NK-92 treated with Interleukin-12 subunit alpha and Interleukin-12 subunit beta, amount 100 ng/mL, for 24 hours (cell line): Measurements from ENCODE around the gene ZFAND6.
"Not testable (repeated sequence)": the region's sequence is repeated elsewhere in the genome, so short reads cannot be mapped to it uniquely, and the experiment has no call there.

Experiments used
- DNase-seq: peaks from one replicate; lab custom pipeline; 2025; lab: John Stamatoyannopoulos, UW

Gene ZFAND6

DNA sequence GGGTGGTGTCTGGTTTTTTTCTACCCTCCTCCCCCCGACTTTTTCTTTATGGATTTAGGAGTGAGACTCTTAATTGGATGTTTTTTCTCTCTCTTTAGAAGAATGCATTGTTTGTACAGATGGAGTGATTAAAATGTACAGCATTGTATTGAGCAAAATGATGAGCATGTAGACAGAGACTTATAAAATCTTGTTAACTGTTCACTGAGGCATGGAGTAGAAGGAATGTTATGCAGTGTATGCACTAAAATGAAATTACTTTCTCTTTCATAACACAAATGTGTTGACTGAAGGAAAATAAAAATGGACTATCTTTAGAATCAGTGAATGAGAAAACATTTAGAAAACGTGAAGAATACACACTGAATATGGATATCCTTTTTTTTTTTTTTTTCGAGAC lies 39.8 kb downstream of the ZFAND6 start:
- no peak for DNase-seq

DNA sequence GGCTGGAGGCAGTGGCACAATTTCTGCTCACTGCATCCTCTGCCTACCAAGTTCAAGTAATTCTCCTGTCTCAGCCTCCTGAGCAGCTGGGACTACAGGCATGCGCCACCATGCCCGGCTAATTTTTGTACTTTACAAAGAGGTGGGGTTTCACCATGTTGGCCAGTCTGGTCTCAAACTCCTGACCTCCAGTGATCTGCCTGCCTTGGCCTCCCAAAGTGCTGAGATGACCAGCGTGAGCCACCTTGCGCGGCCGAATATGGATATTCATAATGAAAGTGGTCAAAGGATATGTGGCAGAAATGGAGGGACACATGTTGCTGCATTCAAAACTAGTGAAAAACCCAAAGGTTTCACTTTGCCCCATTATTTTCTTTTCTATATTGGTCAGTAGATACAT lies 40.2 kb downstream of the ZFAND6 start:
- DNase-seq: not testable (repeated sequence)

DNA sequence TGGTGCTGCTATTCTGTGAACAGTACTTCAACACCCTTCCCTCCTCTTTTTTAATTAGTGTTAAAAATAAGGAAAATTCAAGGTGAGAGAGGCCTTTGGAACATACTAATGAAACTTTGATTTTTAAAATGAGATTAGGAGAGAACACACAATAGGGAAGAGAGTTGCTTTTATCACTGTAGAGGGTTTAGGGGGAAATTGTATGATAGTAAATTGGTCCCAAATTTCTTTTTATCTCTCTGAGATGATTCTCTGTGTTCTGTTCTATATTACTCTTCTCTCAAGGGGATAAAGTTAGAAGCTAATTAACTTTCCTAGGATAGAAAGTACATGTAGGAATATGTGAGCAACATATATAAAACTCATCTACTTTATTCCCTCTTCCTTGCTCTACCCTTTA lies 40.8 kb downstream of the ZFAND6 start:
- no peak for DNase-seq

DNA sequence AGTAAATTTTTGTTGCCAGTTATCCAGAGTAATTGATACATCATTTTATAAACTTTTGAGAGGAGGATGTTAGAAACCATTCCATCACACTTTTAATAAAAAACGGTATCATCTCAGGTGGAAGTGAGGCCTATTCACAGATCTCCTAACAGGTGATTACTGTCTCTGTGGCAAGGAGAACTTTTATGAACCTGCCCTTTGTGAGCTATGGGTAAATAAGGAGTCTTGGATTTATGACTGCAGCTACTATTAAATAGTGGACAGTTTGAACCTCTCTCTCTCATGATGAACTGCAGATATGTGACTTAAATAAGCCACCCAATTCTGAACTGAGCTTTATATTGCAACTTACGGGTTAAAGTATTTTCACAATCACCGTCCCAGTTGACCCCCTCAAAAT lies 45.7 kb downstream of the ZFAND6 start:
- DNase-seq: no peak

DNA sequence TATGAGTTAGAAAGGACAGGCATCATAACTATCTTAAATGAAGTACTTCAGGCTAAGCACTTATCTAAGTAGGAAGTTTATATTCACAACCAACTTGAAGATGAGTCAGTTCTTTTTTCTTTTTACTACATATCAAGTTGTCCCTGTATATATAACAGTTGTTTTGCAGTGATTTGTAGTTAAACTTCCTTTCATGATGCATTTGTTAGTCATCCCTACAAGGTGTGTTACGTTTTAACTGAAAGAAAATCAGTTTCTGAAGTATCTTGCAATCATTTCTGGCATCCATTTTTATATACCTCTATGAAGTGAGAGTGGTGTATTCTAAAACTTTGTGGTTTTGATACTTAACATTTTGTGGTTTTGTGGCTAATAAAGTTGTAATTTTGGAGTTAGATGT lies 46.1 kb downstream of the ZFAND6 start:
- DNase-seq: no peak

DNA sequence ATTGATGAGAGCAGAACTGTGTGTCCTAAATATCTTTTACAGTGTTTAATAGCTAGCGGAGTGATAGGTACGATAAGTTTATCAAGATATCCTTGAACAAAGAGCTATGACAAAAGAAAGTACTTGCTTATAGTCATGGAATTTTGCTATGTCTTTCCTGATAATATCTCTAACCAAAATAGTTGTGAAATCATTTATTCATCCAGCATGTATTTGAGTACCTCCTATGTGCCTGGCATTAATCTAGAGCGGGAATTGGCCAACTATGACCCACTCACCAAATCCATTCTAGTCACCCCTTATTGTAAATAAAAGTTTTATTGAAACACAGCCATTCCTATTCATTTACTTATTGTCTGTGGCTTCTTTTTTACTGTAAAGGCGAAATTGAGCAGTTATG lies 46.6 kb downstream of the ZFAND6 start:
- no peak for DNase-seq

DNA sequence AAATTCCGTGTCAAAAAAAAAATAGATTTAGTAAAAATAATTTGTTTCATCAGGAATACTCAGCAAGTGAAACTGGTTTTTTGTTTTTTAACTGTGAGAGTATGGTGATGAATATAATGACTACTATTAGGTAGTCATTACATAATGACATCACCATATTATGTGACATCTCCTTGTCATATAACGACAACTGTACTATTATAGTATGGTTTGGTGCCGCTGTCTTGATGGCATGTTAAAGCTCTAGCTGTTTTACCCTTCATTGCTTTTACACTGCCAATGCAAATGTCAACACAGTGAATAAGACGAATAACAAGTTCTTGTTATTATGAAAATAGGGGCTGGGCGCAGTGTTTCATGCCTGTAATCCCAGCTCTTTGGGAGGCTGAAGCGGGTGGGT lies 47.7 kb downstream of the ZFAND6 start:
- DNase-seq: no peak

DNA sequence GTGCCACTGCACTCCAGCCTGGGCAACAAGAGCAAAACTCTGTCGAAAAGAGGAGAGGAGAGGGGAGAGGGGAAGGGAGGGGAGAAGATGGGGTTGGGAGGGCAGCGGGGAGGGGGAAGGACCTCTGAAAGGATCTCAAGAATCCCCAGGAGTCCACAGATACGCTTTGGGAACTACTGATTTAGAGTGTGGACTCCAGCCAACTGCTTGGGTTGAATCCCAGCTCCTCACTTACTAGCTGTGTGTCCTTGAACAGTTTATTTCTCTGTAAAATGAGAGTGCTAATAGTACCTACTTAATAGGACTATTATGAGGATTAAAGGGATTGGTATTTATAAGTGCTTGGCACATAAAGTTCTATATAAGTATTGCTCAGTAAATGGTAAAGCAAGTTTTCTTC lies 48.3 kb downstream of the ZFAND6 start:
- no peak for DNase-seq

DNA sequence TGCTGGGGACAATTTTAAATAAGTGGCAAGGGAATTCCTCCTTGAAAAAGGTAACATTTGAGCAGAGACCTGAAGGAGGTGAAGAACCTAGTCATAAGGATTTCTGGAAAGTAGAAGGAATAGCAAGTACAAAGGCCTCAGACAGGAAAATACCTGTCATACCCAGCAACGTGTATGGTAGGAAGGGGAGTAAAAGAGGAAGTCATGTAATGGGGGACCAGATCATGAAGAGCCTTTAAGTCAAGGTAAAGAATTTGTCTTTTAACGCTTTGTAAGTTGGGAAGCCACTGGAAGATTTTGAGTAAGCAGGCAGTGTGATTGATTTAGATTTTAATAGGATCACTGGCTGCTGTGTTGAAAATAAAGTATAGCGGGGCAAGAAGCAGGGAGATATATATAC lies 49.9 kb downstream of the ZFAND6 start:
- DNase-seq: no peak

DNA sequence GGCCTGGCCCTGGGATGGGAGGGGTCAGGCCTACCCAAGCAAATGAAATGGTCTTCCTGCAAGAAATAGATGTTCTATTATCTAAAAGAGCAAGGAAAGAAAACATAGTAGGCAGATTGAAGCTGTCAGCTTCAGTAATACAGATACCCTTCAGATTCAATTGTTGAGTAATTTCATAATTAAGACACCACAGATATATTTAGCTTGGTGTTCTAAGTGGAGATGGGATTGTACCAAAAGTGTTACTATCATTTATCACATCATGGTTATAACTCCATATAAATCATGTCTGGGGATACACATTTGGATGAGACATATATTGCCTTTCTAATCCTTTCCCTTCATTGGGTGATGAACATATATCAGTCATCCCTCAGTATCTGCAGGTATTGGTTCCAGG lies 51.4 kb downstream of the ZFAND6 start:
- DNase-seq: no peak

DNA sequence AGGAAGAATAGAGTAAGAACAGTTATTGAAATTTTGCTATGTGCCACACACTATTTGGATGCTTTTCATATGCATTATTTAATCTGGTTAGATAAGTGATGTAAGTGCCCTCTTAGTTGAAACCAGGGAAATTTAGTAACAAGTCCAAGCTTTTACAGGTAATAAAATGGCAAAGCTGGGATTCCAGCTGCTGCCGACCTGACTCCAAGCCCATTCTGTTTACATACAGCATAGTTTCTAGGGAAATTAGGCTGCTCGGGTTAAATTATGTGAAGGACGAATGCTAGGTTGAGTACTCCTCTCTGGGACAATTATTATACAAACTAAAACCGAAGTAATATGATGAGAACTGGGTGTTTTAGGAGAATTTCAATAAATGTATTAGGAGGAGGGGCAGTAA lies 54.6 kb downstream of the ZFAND6 start:
- no peak for DNase-seq

DNA sequence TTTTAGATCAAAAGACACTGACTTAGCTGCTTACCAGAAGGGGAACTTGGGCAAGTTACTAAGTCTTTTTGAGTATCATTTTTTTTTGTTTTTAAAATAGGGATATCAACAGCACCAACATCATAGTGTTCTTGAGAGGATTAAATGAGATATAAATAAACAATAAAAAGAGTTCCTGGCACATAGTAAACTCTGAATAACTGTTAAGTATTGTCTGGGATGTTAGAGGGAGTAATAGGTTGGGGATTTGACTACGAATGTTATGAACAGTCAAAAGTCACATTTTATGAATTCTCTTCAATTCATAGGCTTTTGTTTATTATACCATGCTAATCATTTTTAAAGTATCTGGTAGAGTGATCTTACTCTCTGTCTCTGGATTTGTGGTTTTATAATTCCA lies 55.5 kb downstream of the ZFAND6 start:
- DNase-seq: no peak

DNA sequence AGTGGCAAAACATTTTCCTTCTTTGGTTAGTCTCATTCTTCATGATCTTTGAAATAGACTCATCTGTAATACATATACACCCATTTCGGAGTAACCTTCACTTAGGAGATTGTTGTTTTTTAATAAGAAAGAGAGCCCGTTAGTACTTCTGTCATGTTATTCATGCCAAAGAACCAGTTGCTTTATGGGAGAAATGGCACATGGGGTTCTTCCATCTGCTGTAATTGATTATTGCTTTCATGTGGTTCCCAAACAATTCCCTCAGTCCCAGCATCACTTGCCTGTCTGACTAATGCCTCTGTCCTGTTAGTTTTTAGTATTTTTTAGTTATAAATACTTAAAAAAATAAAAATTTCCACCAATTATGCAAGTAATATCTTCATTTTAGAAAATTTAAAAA lies 59.5 kb downstream of the ZFAND6 start:
- no peak for DNase-seq

DNA sequence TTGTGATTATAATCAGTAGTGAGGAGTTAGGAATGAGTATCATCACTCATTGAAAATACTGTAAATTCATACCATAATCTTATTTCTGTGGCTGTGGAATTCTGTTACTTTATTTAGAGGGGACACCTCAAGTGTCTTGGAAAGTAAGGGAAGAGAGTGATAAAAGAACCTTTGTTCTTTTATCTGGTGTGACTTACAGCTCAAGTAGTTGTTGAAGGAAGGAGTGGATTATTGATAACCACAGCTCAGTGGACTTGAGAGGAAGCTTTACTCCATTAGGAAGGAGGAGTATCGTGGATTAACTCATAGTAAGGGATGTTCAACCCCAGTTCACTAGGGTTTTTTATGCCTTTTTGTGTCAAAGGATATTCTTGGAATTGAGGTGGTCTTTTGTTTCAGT lies 61.2 kb downstream of the ZFAND6 start:
- no peak for DNase-seq

DNA sequence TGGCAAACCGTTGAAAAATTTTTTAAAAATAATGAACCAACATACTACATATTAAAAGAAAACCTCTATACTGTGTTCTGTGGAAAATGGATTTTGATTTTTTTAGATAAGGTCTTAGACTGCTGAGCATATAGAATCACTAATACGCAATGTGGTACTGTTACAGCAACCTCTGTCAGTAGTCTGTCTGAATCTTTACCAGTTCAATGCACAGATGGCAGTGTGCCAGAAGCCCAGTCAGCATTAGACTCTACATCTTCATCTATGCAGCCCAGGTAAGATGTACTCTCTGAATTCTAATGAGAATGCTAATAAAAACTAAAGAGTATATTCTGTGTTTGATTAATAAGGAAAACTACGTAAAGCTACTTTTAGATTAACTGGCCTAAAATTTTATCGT lies 62.1 kb downstream of the ZFAND6 start:
- DNase-seq: no peak

DNA sequence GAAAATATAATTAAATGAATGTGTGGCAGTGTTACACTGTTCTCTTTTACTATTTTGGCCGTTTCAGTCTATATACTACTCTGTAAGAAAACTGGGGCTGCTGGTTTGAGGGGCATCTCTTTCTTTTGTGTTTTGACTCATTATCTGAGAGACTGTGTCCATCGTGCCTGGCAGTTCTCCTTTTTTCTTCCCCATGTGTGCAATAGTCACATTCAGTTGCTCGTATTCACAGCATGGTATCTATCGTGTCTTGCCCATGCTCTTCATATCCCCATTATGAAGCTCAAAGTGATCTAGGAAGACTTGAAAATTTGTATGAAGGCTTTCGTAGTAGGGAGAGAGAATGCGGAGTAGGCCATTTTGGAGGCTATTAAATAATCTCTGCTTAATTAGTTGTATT lies 63.6 kb downstream of the ZFAND6 start:
- no peak for DNase-seq

DNA sequence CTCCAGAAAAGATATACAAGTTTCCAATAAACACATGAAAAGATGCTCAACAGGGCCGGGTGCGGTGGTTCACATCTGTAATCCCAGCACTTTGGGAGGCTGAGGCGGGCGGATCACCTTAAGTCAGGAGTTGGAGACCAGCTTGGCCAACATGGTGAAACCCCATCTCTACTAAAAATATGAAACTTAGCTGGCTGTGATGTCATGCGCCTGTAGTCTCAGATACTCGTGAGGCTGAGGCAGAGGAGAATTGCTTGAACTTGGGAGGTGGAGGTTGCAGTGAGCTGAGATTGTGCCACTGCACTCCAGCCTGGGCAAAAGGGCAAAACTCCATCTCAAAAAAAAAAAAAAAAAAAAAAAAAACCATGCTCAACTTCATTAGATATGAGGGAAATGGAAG lies 67.8 kb downstream of the ZFAND6 start:
- DNase-seq: not testable (repeated sequence)

DNA sequence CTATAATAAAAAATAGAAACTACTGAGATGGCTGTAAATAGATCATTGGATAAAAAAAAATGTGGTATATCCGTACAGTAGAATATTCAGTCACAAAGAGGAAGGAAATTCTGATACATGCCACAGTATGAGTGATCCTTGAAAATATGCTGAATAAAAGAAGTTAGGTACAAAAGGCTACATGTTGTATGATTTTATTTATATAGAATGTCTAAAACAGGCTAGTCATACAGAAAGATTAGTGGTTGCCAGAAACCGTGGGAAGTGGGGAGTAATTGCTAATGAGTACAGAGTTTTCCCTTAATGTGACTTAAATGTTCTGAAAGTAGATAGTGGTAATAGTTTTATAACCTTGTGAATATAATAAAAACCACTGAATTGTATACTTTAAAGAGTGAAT lies 68.4 kb downstream of the ZFAND6 start:
- no peak for DNase-seq

DNA sequence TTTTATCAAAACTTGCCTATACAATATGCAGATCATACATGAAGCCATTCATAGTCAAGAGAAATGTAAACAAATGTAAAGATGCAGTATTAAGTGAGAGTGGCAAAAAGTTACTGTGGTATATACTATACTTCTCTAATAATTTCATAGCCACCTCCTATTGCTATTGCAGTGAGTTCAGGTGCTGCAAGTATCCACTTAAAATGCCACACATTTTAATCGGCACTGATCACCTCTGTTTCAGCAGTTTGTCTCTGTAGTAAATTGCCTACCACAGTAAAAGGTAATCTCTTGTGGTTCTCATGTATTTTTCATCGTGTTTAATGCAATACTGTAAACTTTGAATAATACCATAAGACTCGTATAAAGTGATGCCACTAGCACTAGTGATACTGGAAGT lies 72.9 kb downstream of the ZFAND6 start:
- no peak for DNase-seq

DNA sequence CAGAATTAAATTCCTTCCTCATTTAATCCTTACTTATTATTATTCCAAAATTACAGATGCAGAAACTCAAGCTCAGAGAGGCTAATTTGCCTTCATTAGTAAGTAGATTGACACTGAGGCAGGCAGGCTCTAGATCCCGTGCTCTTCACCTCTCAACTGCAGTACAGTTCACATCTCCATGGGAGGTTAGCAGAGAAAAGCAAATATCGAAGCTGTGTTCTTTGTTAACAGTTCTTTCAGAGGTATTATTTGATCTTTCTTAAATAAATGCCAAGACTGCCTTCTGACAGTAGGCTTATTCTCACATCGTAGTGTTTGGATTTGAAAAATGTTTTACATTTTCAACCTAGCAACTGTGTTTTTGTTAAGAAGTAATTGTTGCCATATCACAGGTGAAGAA lies 77.4 kb downstream of the ZFAND6 start:
- no peak for DNase-seq

DNA sequence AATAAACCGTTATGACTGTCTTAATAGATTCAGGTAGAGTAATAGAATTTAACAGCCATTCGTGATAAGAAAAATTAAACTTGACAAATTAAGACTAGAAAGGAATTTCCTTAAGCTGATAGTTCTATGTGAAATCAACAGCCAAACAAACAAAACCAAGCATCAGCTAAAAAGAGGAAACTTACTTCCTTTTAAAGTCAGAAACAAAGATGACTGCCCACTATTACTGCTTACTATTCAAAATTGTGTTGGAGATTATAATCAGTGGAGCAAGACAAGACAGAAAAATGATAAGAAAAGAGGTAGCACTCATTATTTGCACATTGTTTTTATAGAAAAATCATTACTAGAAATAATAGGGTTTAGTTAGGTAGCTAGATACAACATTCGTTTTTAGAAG lies 79.5 kb downstream of the ZFAND6 start:
- DNase-seq: no peak

DNA sequence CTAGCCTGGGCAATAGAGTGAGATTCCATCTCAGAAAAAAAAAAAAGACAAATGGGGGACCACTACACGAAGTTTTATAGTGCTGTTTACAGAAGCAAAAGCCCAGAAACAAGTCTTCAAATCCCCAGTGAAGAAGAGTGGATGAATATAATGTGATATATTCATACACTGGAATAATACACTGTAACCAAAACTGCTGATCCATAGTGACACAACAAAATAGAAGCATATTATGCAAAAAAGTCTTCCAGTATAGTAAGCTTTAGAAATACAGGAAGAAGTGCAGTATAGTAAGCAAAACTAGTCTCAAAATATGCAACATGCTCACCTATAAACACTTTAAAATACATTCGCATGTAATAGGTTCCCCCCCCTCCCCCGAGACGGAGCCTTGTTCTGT lies 81.4 kb downstream of the ZFAND6 start:
- DNase-seq: no peak

DNA sequence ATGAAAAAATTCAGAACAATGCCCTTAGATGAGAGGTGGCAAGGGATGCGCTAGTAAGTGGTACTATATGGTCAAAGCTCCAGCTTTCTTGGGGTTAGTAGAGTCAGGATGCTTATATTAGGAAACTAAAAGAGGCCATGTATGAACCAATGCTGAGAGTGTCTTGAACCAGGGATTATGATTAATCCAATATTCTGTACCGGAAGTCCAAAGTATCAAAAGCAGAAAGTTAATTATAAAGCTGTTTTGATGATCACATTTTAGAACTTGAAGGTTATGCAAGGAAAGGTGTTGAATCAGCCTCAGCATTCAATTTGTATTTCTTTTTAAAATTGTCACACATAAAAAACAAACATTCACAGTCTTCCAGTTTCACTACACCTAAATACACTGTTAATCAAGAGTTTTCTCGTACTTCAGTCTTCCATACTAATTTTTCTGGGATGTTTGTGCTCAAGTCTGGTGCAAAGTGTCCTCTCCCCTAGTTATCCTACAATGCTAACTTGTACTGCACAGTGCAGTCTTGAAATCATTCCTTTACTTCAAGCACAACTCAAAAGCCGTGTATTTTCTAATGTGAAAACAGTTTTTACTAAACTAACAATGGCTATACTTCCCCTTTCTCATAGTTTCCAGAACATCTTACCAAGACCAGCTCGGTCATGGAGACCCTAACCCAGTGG lies 82.6 kb downstream of the ZFAND6 start:
- DNase-seq: no peak

DNA sequence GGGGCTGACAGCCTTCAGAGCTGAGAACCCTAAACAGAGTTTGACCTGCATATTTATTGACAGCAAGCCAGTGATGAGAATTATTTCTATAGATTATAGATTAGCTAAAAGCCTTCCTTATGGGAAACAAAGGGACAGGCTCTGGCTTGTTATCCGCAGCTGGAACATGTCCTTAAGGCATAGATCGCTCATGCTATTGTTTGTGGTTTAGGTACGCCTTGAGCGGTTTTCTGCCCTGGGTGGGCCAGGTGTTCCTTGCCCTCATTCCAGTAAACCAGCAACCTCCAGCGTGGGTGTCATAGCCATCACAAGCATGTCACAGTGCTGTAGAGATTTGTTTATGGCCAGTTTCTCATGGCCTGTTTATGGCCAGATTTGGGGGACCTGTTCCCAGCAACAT lies 83.2 kb downstream of the ZFAND6 start:
- DNase-seq: no peak

DNA sequence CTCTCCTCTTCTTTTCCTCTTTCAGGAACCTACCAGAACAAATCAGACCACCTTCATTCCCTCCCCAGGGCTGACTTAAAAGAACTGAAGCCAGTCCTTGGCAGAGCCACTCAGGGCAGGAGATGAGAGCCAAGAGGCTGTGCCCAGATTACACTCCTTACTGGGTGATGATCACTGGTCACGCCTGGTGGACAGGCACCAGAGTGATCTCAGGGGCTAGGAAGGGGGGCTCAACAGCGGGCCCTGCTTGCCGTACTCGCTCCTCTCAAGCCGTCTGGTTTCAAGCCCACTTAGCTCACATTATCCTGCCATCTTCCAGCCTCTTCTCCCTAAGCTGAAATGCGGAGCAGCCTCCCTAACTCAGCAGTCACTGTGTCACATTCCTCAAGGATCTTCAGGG lies 91.7 kb downstream of the ZFAND6 start:
- no peak for DNase-seq
